H1 (cell line): Measurements from ENCODE around the gene TMEM97. TPM values are rescaled to one million over a fixed set of nuclear protein-coding genes. Genes with fewer than 3 reads are reported as not detected.

Experiments used
- BCL11A ChIP-seq, 2 experiments: IDR thresholded peaks; one replicate each; pipeline ENCODE4 v1.6.1; 2011; ENCODE audit warnings: low read depth in 2 of 2, low read length in 2 of 2, mild to moderate bottlenecking in 2 of 2
- polyA plus RNA-seq, 7 experiments: library from polyadenylated mRNA; depleted of rRNA in 3 of 7; stranded (reverse) in 5 of 7; unstranded in 2 of 7; fragments of >200 nt in 5 of 7; fragments of 200-250 nt in 2 of 7; gene quantifications; 1 replicate in 5 of 7; 2 replicates in 1 of 7; 4 replicates in 1 of 7; pipeline versions ENCODE4 v1.2.1 to v1.2.3, GENCODE V29; 2011 to 2013; ENCODE audit warnings: missing spikeins in 2 of 7, mixed read lengths in 2 of 7
- total RNA-seq: library from RNA; stranded (reverse); fragmentation: NEBNext Ultra II Directional; extraction: Animal tissue kit (Norgen Biotek cat#: 25700); gene quantifications from 2 replicates; pipeline ENCODE4 v1.2.1, GENCODE V29; 2021

The TMEM97 gene
- total and polyA plus RNA-seq, 2 of the 8 experiments (the other 6 are each of a cell fraction or from before 2014, with no cell fraction given), result 126 to 130 TPM

DNA sequence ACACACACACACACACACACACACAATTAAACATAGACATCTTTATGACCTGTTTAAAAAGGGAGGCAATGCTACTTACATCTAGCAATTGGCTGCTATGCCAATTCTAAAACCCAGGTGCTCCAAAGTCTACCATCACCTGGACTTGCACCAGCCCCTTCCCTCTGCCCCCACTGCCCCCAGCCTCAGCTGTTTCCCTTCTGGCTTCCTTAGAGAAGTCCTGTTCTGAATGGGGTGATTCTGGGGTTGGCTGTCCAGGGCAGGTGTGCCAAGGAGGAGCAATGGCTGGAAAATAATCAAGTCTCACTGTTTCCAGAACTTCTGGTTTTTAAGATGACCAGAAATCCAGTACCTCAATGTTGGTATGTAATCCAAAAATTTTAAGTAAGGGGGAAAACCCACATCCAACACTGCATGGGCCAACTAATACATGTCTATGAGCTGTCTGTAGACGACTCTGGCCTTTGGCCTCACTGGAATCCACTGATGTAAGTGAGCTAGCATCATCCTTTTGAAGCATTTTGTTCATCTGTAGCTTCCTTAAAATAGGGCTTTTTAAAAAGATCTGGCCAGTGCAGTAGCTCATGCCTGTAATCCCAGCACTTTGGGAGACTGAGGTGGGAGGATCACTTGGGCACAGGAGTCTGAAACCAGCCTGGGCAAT is 14.2 kb downstream of the TMEM97 start (continued):
- no peak for TF ChIP-seq BCL11A (IDR thresholded peaks at IDR 0.05; ENCODE audit: low read depth in 2 of 2, low read length in 2 of 2)
